Mesenchymal stem cell (in vitro differentiated cells and primary cell): ENCODE measurements around the gene CRISPLD2.
A peak's percentile ranks its signal among the peaks of the same experiment; 100 is the strongest.

ENCODE experiments used
- DNase-seq: peaks from one replicate; pipeline ENCODE4 v3.0.0-alpha.2; 2013
- H2AFZ ChIP-seq: one replicate; pipeline ENCODE4 v1.6.1; 2013; ENCODE audit warnings: low read depth, mild to moderate bottlenecking, control low read depth, inconsistent platforms, low read length, moderate library complexity
- H2AK5ac ChIP-seq: 2 replicates; pipeline ENCODE4 v1.6.1; 2013; ENCODE audit warnings: low read length, moderate library complexity, mild to moderate bottlenecking, inconsistent platforms; ENCODE audit not compliant: severe bottlenecking
- H2BK120ac ChIP-seq: one replicate; pipeline ENCODE4 v1.6.1; 2013; ENCODE audit warnings: low read depth, mild to moderate bottlenecking, inconsistent platforms, low read length, moderate library complexity
- H2BK12ac ChIP-seq, 2 experiments: one replicate each; pipeline ENCODE4 v1.6.1; 2013; ENCODE audit warnings: inconsistent platforms in 2 of 2, low read length in 2 of 2, mild to moderate bottlenecking in 2 of 2, moderate library complexity in 2 of 2, control low read depth in 1 of 2
- H2BK15ac ChIP-seq: one replicate; pipeline ENCODE4 v1.6.1; 2013; ENCODE audit warnings: mild to moderate bottlenecking, low read depth, inconsistent platforms; ENCODE audit not compliant: poor library complexity, severe bottlenecking
- H2BK5ac ChIP-seq: 2 replicates; pipeline ENCODE4 v1.6.1; 2013; ENCODE audit warnings: low read depth, mild to moderate bottlenecking, low read length, control low read depth, inconsistent platforms; ENCODE audit not compliant: poor library complexity, severe bottlenecking
- H3K14ac ChIP-seq, 2 experiments: one replicate each; pipeline ENCODE4 v1.6.1; 2013; ENCODE audit warnings: inconsistent platforms in 2 of 2, low read length in 2 of 2, control low read depth in 1 of 2, mild to moderate bottlenecking in 1 of 2, moderate library complexity in 1 of 2
- H3K18ac ChIP-seq, 2 experiments: one replicate each; pipeline ENCODE4 v1.6.1; 2013; ENCODE audit warnings: inconsistent platforms in 2 of 2, low read length in 2 of 2, control low read depth in 1 of 2, low read depth in 1 of 2, mild to moderate bottlenecking in 1 of 2
- H3K23ac ChIP-seq, 2 experiments: one replicate each; pipeline ENCODE4 v1.6.1; 2013; ENCODE audit warnings: inconsistent platforms in 2 of 2, low read length in 2 of 2, mild to moderate bottlenecking in 2 of 2, moderate library complexity in 2 of 2, control low read depth in 1 of 2
- H3K27ac ChIP-seq: 2 replicates; pipeline ENCODE4 v1.5.1; 2013; ENCODE audit warnings: mild to moderate bottlenecking, moderate library complexity, low read length, control low read depth, inconsistent platforms; ENCODE audit not compliant: poor library complexity, severe bottlenecking
- H3K27me3 ChIP-seq, 2 experiments: 2 replicates each; pipeline versions ENCODE4 v1.6.1 to v1.7.0; 2013; ENCODE audit warnings: low read length in 2 of 2, mild to moderate bottlenecking in 2 of 2, moderate library complexity in 2 of 2, control low read depth in 1 of 2, inconsistent platforms in 1 of 2; ENCODE audit not compliant: control insufficient read depth in 1 of 2, insufficient read depth in 1 of 2
- H3K36me3 ChIP-seq, 2 experiments: 2 replicates each; pipeline versions ENCODE4 v1.6.1 to v1.7.0; 2013; ENCODE audit warnings: low read length in 2 of 2, control low read depth in 1 of 2, inconsistent platforms in 1 of 2, low read depth in 1 of 2, mild to moderate bottlenecking in 1 of 2; ENCODE audit not compliant: insufficient read depth in 2 of 2, control insufficient read depth in 1 of 2
- H3K4ac ChIP-seq, 2 experiments: one replicate each; pipeline ENCODE4 v1.6.1; 2013; ENCODE audit warnings: inconsistent platforms in 2 of 2, low read length in 2 of 2, mild to moderate bottlenecking in 2 of 2, moderate library complexity in 2 of 2, control low read depth in 1 of 2, low read depth in 1 of 2
- H3K4me1 ChIP-seq: 2 replicates; pipeline ENCODE4 v1.6.1; 2013; ENCODE audit warnings: low read depth, low read length, control low read depth; ENCODE audit not compliant: control insufficient read depth, insufficient read depth
- H3K4me2 ChIP-seq: 2 replicates; pipeline ENCODE4 v1.6.1; 2013; ENCODE audit warnings: low read length, mild to moderate bottlenecking, inconsistent platforms; ENCODE audit not compliant: poor library complexity, severe bottlenecking
- H3K4me3 ChIP-seq, 2 experiments: 2 replicates each; pipeline versions ENCODE4 v1.5.1 to v1.7.0; 2013; ENCODE audit warnings: low read length in 2 of 2, mild to moderate bottlenecking in 2 of 2, control low read depth in 1 of 2, low read depth in 1 of 2; ENCODE audit not compliant: insufficient read depth in 1 of 2
- H3K79me1 ChIP-seq: replicated peaks from 2 replicates; pipeline ENCODE4 v1.6.1; 2013; ENCODE audit warnings: mild to moderate bottlenecking, control low read depth, low read length, inconsistent platforms; ENCODE audit not compliant: poor library complexity, severe bottlenecking
- H3K9ac ChIP-seq: 2 replicates; pipeline ENCODE4 v1.7.0; 2013; ENCODE audit warnings: mild to moderate bottlenecking, low read length, moderate library complexity
- H3K9me3 ChIP-seq: 2 replicates; pipeline ENCODE4 v1.7.0; 2013; ENCODE audit warnings: mild to moderate bottlenecking, low read length; ENCODE audit not compliant: control insufficient read depth
- H4K8ac ChIP-seq: one replicate; pipeline ENCODE4 v1.6.1; 2013; ENCODE audit warnings: inconsistent platforms, mild to moderate bottlenecking, low read length, moderate library complexity
- H4K91ac ChIP-seq: one replicate; pipeline ENCODE4 v1.6.1; 2013; ENCODE audit warnings: mild to moderate bottlenecking, low read length, inconsistent platforms
- WGBS: methylation state at CpG from one replicate; pipeline ENCODE4 v1.1.7; 2013; ENCODE audit warnings: mixed read lengths; 5-methylcytosine and 5-hydroxymethylcytosine counted together

Gene CRISPLD2

GRCh38 chr16:84907051-84907450, 87.3 kb downstream of the CRISPLD2 start:
- no peak overlapping the region for H2BK120ac ChIP-seq
- H3K4ac ChIP-seq: no peak overlapping the region
- H4K91ac ChIP-seq: no peak overlapping the region
- no peak overlapping the region for H2BK15ac ChIP-seq
- no peak overlapping the region for H2AK5ac ChIP-seq
- no peaks in the 10 kb centered on the region for H3K79me1 ChIP-seq
- no peak overlapping the region for H2AFZ ChIP-seq
- no peaks in the 10 kb centered on the region for H3K36me3 ChIP-seq
- no peak overlapping the region for H3K9ac ChIP-seq
- no peaks in the 10 kb centered on the region for H3K9me3 ChIP-seq
- H3K4me3 ChIP-seq: no peak overlapping the region
- H3K18ac ChIP-seq: no peak overlapping the region
- no peak overlapping the region for H3K23ac ChIP-seq
- H3K4me1 ChIP-seq: no peaks in the 10 kb centered on the region
- 90% methylated on average over 13 of the region's 13 CpGs for WGBS
- H3K4me2 ChIP-seq: no peak overlapping the region
- H3K27me3 ChIP-seq: no peaks in the 10 kb centered on the region
- no peak for DNase-seq
- H4K8ac ChIP-seq: no peak overlapping the region
- H2BK5ac ChIP-seq: no peak overlapping the region
- H2BK12ac ChIP-seq: no peak overlapping the region
- no peak overlapping the region for H3K27ac ChIP-seq
- H3K14ac ChIP-seq: no peak overlapping the region

- no peak overlapping the region for H4K91ac ChIP-seq
- no peaks in the 10 kb centered on the region for H3K4me1 ChIP-seq
- no peak overlapping the region for H3K14ac ChIP-seq
- no peak overlapping the region for H3K23ac ChIP-seq
- no peak overlapping the region for H3K18ac ChIP-seq
- no peak overlapping the region for H2AK5ac ChIP-seq
- no peak overlapping the region for H2BK120ac ChIP-seq
- H2BK15ac ChIP-seq: no peak overlapping the region
- no peaks in the 10 kb centered on the region for H3K79me1 ChIP-seq
- H3K4me2 ChIP-seq: no peak overlapping the region
- no peak overlapping the region for H3K4ac ChIP-seq
- DNase-seq: peak; percentile 50
- H2BK5ac ChIP-seq: no peak overlapping the region
- H4K8ac ChIP-seq: no peak overlapping the region
- H3K9me3 ChIP-seq: no peaks in the 10 kb centered on the region
- no peak overlapping the region for H3K27ac ChIP-seq
- peaks cover 0 to under 1% of the 10 kb centered on the region in 2 experiments for H3K27me3 ChIP-seq
- 76% methylated on average over 12 of the region's 12 CpGs for WGBS
- H3K4me3 ChIP-seq: no peak overlapping the region
- H3K36me3 ChIP-seq: no peaks in the 10 kb centered on the region
- H2BK12ac ChIP-seq: no peak overlapping the region
- H3K9ac ChIP-seq: no peak overlapping the region
- H2AFZ ChIP-seq: no peak overlapping the region
These were observed 87.8 kb downstream of the CRISPLD2 start for GRCh38 chr16:84907575-84907974.

- Histone ChIP-seq H2AFZ (no peak overlapping the region), H3K27ac (no peak overlapping the region), H3K36me3 (no peaks in the 10 kb centered on the region), H2BK120ac (no peak overlapping the region), H3K27me3 (peaks cover 0 to 18% of the 10 kb centered on the region in 2 experiments), H4K91ac (no peak overlapping the region), H3K14ac (peak overlapping the region in 1 of 2 experiments; percentile 45), H3K79me1 (no peaks in the 10 kb centered on the region), H4K8ac (peak overlapping the region; percentile 5), H2BK12ac (no peak overlapping the region), H3K4me2 (no peak overlapping the region), H3K18ac (no peak overlapping the region), H3K9me3 (no peaks in the 10 kb centered on the region), H3K23ac (no peak overlapping the region), H2BK5ac (no peak overlapping the region), H3K4me1 (no peaks in the 10 kb centered on the region), H2AK5ac (no peak overlapping the region), H3K9ac (no peak overlapping the region), H3K4ac (no peak overlapping the region), H3K4me3 (no peak overlapping the region), H2BK15ac (no peak overlapping the region)
- WGBS: 89% methylated on average over 9 of the region's 9 CpGs
- DNase-seq: no peak
These were observed 89.8 kb downstream of the CRISPLD2 start for GRCh38 chr16:84909476-84910085.

- H2BK15ac ChIP-seq: no peak overlapping the region
- H3K9ac ChIP-seq: no peak overlapping the region
- H2AFZ ChIP-seq: no peak overlapping the region
- H2BK120ac ChIP-seq: no peak overlapping the region
- no peaks in the 10 kb centered on the region for H3K36me3 ChIP-seq
- peak; percentile 41 for DNase-seq
- peaks cover 3% of the 10 kb centered on the region for H3K4me1 ChIP-seq
- no peak overlapping the region for H2BK5ac ChIP-seq
- H2BK12ac ChIP-seq: no peak overlapping the region
- no peak overlapping the region for H3K23ac ChIP-seq
- no peak overlapping the region for H3K4ac ChIP-seq
- no peak overlapping the region for H3K18ac ChIP-seq
- no peaks in the 10 kb centered on the region for H3K9me3 ChIP-seq
- no peak overlapping the region for H3K4me2 ChIP-seq
- H3K4me3 ChIP-seq: no peak overlapping the region
- no peak overlapping the region for H4K91ac ChIP-seq
- WGBS: 92% methylated on average over 14 of the region's 16 CpGs
- no peak overlapping the region for H3K27ac ChIP-seq
- no peak overlapping the region for H4K8ac ChIP-seq
- H3K79me1 ChIP-seq: no peaks in the 10 kb centered on the region
- H2AK5ac ChIP-seq: no peak overlapping the region
- peaks cover 15 to 34% of the 10 kb centered on the region in 2 experiments for H3K27me3 ChIP-seq
- no peak overlapping the region for H3K14ac ChIP-seq
These were observed 91.9 kb downstream of the CRISPLD2 start for GRCh38 chr16:84911486-84912216.
